Measurements from ENCODE around the gene AIF1.

DNA sequence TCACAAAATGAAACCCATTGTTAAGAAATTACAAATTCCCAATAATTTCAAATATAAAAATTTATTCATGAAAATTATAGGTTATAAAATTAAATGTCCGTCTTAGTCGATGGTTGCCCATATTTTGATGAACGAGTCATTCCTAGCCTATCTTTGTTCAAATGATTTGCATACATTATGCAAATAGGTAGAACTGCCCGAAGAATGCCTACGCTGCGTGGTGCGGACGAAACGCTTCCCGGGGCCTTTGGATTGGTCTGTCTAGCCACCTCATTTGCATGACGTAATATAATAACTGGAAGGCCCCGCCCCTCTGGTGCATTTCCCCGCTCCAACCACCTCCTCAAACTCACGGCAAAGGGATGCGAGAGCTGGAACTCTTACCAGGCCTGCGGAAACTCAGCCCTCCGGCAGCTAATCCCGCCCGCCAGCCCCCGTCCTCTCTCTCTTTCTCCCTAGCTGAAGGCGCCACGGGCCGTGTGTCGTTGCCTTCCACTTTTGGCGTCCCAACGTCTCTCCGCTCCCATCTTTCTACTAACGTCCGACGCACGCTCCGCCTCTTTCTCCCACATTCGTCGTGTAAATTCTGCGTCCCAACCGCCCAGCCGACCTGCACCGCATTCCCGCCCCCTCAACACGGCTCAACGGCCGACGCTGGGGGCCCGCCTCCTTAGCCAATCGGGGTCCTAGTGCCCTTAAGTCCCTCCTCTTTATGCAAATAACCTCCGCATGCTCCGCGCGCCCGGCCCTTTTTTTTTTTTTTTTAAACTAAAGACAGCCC lies 5.0 kb downstream of the AIF1 start:
- TF ChIP-seq, protein P1, sequence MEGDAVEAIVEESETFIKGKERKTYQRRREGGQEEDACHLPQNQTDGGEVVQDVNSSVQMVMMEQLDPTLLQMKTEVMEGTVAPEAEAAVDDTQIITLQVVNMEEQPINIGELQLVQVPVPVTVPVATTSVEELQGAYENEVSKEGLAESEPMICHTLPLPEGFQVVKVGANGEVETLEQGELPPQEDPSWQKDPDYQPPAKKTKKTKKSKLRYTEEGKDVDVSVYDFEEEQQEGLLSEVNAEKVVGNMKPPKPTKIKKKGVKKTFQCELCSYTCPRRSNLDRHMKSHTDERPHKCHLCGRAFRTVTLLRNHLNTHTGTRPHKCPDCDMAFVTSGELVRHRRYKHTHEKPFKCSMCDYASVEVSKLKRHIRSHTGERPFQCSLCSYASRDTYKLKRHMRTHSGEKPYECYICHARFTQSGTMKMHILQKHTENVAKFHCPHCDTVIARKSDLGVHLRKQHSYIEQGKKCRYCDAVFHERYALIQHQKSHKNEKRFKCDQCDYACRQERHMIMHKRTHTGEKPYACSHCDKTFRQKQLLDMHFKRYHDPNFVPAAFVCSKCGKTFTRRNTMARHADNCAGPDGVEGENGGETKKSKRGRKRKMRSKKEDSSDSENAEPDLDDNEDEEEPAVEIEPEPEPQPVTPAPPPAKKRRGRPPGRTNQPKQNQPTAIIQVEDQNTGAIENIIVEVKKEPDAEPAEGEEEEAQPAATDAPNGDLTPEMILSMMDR (conservative IDR thresholded peaks at IDR 0.05; ENCODE audit: low read length) = no peak
- no peak for TF ChIP-seq EZH2phosphoT487 (IDR thresholded peaks at IDR 0.05; ENCODE audit: borderline replicate concordance, low read depth, low read length)

All from OCI-LY7 (cell line).